Ectodermal cell (in vitro differentiated cells): Measurements from ENCODE around the gene CCDC183.
"Not testable (repeated sequence)": the region's sequence is repeated elsewhere in the genome, so short reads cannot be mapped to it uniquely, and the experiment has no call there.

Experiments
- H3K27ac ChIP-seq: 2 replicates; pipeline ENCODE4 v1.7.0; 2013; ENCODE audit warnings: mild to moderate bottlenecking, low read depth, low read length; ENCODE audit not compliant: insufficient read depth, poor library complexity, severe bottlenecking
- H3K27me3 ChIP-seq: 2 replicates; pipeline ENCODE4 v1.7.0; 2013; ENCODE audit warnings: mild to moderate bottlenecking, low read length; ENCODE audit not compliant: insufficient read depth, control insufficient read depth, poor library complexity, severe bottlenecking
- H3K36me3 ChIP-seq: one replicate; pipeline ENCODE4 v1.7.0; 2013; ENCODE audit warnings: low read length; ENCODE audit not compliant: control insufficient read depth, insufficient read depth
- H3K4me1 ChIP-seq: one replicate; pipeline ENCODE4 v1.7.0; 2013; ENCODE audit warnings: low read length; ENCODE audit not compliant: control insufficient read depth, insufficient read depth
- H3K4me3 ChIP-seq: 2 replicates; pipeline ENCODE4 v1.7.0; 2013; ENCODE audit warnings: low read depth, low read length, control low read depth; ENCODE audit not compliant: insufficient read depth
- H3K9me3 ChIP-seq: 2 replicates; pipeline ENCODE4 v1.7.0; 2013; ENCODE audit warnings: mild to moderate bottlenecking, low read length, moderate library complexity; ENCODE audit not compliant: control insufficient read depth
- WGBS, 2 experiments: methylation state at CpG; one replicate each; pipeline ENCODE4 v1.1.7; 2013; ENCODE audit warnings: missing lambda C conversion rate in 2 of 2; 5-methylcytosine and 5-hydroxymethylcytosine counted together

The CCDC183 gene

DNA sequence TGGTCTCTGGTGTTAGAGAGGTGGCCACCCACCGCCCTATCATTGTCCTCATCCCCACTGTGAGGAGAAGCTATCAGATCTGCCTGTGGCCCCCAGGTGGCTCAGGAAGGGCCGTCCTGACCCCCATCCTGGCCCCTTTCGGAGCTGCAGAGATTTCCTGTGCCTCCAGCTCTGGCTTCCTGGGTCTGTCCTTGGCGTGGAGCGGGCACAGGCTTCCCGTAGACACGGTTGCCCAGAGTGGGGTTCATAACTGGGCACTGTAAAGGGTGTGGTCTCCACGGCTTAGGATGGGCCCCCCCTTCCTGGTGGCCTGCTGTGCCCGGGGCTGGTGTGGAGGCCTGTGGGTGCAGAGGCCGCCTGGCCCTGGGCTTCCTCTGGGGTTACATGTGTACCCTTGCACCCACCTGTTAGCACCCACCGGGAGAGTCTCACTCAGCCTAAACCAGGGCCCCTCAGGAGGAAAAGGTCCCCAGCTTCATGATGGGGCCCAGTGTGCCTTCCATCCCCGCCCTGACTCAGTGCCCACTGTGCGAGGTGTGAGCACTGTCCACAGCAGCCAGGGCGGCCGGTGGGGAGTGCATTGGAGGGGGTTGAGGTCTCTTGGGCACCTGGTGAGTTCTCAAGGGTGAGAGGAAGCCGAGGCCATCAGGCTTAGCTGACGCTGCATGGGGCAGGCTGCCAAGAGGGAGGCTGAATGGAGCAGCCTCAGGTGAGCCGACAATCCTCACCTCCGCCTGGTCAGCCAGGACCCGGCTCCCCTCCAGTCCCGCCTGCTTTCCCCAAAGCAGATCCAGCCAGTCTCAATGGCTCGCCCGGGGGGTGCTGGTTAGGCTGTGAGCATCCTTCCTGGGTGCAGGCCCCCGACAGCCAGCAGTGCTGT, 30.8 kb downstream of the CCDC183 start:
- H3K9me3 ChIP-seq: no peaks in the 10 kb centered on the region
- no peaks in the 10 kb centered on the region for H3K27me3 ChIP-seq
- H3K36me3 ChIP-seq: peaks cover 31% of the 10 kb centered on the region
- no peak overlapping the region for H3K4me3 ChIP-seq
- 96% methylated on average over 24 of the region's 24 CpGs for WGBS, 2 experiments
- no peak overlapping the region for H3K27ac ChIP-seq
- H3K4me1 ChIP-seq: no peaks in the 10 kb centered on the region

DNA sequence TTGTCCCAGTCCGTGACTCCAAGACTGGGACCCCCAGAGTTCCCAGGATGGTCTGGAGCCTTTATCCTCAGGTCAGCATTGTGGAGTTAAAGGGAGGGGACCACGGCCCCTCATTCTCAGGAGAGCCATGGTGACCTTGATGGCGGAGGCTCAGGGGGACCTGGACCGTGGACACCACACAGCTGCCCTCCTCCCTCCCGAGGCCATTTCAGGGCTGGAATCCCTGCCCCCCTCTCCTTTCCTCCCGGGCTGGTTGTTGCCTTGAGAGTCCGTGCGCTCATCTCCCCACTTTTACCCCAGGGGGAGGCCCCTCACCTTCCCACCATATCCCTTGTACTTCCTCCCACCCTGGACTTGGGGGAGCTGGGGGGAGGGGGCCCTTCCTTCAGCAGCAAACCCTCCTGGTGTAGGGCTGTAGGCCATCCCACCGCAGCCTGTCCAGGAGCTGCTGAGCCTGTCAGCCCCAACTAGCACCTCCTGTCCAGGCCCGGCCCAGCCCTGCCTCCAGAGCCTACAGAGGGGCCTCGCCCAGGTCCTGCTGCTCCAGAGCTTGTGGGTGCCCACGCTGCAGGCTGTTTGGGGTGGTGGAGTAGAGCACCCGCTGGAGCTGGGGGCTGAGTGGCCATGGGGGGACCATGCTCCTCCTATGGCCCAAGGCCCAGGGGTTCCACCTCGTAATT, 31.8 kb downstream of the CCDC183 start:
- Histone ChIP-seq H3K4me1 (no peaks in the 10 kb centered on the region), H3K36me3 (peaks cover 36% of the 10 kb centered on the region), H3K27ac (no peak overlapping the region), H3K4me3 (no peak overlapping the region), H3K9me3 (no peaks in the 10 kb centered on the region), H3K27me3 (no peaks in the 10 kb centered on the region)
- WGBS, 2 experiments: 95 to 97% methylated on average over 14 of the region's 14 CpGs

DNA sequence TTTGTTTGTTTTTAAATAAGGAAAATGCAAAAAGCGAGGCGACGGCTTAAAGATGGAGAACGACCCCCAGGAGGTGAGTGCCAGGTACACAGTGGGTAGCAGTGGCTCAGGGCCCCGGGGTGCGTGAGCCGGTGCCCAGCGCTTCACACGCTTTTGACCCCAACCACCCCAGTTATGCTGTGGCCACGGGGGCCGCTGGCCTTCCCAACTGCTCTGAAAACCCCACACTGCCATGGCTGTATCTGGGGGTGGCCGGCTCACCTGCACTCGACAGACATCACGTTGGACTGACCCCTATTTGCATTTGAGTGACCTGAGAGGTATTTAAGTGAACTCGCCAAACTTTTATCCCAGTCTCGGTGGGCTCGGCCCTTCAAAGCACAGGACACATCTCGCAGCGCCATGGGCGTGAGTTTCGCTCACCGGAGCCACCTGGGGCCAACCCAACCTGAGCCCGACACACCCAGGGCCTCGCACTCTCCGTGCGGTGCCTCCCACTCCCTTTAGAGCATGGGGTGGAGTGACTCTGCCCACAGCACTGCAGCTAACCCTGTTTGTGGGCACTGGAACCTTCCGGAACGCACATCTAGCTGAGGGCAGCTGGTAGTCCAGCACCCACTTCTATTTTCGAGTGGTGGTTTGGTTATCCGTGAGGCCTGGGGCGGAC, 32.5 kb downstream of the CCDC183 start:
- Histone ChIP-seq H3K9me3 (no peaks in the 10 kb centered on the region), H3K36me3 (peaks cover 36% of the 10 kb centered on the region), H3K4me1 (no peaks in the 10 kb centered on the region), H3K27me3 (no peaks in the 10 kb centered on the region), H3K27ac (no peak overlapping the region), H3K4me3 (no peak overlapping the region)
- 95 to 97% methylated on average over 31 of the region's 31 CpGs for WGBS, 2 experiments

DNA sequence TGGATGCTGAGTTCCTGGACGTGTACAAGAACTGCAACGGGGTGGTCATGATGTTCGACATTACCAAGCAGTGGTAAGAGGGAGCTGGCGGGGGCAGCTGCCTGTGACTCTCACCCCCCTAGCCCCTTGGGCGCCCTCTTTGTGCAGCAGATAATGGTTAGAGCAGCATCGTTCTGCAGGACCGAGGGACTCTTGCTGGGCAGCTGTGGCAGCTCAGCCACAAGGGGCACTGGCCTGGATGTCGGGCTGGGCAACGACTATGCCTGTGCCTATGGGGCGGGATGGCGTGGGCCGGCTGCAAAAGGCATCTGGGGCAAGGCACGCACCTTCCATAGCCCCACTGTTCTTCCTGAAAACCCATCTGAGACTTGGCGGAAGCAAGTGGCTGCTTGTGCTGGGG, 33.3 kb downstream of the CCDC183 start:
- no peak overlapping the region for H3K4me3 ChIP-seq
- H3K4me1 ChIP-seq: no peaks in the 10 kb centered on the region
- WGBS, 2 experiments: 94 to 96% methylated on average over 14 of the region's 14 CpGs
- peaks cover 30% of the 10 kb centered on the region for H3K36me3 ChIP-seq
- H3K27ac ChIP-seq: no peak overlapping the region
- H3K9me3 ChIP-seq: no peaks in the 10 kb centered on the region
- H3K27me3 ChIP-seq: no peaks in the 10 kb centered on the region

DNA sequence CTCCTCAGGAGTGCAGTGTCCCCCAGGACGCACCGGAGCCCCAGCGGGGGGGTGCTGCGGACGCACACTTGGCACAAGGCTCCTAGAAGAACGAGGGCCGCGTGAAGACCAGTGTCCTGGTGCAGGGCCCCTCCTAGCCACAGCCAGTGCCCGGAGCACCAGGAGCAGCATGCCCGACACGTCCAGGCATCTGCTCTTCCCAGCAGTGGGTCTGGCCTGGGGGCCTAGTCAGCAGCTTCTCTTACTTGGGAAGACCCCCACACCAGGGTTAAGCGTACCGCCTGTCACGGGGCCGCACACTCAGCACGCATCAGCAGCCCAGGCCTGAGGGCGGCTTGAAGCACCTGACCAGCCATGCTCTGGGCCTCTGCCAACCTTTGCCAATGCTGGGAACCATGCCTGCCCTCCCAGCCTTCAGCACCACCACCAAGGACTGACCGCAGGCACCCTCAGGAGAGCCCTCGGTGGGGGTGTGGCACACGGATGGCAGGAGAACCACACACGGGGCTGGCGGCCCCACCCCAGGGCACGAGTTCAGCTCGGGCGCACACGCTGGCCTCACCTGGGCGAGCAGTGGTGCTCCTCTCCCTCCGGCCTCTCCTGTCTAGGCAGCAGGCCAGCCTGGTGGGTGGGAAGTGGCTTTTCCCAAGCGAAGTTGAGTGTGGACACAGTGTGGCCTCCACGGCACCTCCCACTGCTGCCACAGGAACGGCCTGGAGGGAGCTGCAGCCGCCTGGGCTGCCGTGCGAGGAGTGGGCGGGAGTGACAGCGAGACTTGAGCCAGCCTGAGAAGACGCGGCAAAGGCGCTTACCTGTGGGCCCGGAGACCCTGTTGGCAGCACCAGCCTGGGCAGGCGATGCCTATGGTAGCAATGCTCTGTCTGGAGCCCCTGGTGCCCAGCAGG, 34.1 kb downstream of the CCDC183 start:
- H3K27ac ChIP-seq: no peak overlapping the region
- H3K4me3 ChIP-seq: no peak overlapping the region
- H3K27me3 ChIP-seq: no peaks in the 10 kb centered on the region
- H3K9me3 ChIP-seq: no peaks in the 10 kb centered on the region
- H3K36me3 ChIP-seq: peaks cover 30% of the 10 kb centered on the region
- no peaks in the 10 kb centered on the region for H3K4me1 ChIP-seq
- 94 to 95% methylated on average over 41 of the region's 41 CpGs for WGBS, 2 experiments

DNA sequence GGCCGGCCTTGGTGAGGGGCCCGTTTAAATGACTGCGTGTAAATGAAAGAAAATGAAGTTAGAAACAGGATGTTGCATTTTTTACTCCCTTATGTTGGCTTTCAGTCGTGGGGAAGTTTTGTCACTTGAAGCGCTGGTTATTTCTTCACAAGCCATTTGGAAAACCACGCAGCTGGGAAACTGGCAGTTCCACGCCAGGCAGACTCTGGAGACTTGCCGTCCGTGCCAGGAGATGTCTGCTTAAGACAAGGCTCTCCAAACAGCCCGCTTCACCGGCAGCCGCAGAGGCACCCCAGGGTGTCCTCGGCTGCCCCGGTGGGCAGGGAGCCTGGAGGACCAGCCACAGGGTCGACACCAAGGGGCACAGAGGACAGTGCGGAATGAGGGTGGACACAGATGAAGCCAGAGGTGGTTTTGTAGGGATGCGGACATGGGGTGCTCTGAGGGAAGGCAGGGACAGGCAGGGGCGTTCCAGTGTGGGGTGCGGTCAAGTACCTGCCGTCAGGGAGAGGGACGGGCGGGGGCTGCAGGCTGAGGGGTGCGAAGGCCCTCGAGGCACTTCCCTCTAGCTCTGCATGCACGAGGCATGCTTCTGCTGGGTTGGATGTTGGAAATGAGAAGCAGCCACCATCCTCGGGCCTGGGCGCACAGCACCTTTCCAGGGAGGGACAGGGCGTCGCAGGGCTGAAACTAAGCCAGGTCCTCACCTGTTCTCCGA, 35.0 kb downstream of the CCDC183 start:
- Histone ChIP-seq H3K27me3 (no peaks in the 10 kb centered on the region), H3K9me3 (no peaks in the 10 kb centered on the region), H3K4me3 (no peak overlapping the region), H3K36me3 (peaks cover 32% of the 10 kb centered on the region), H3K27ac (no peak overlapping the region), H3K4me1 (no peaks in the 10 kb centered on the region)
- 96 to 97% methylated on average over 30 of the region's 30 CpGs for WGBS, 2 experiments

DNA sequence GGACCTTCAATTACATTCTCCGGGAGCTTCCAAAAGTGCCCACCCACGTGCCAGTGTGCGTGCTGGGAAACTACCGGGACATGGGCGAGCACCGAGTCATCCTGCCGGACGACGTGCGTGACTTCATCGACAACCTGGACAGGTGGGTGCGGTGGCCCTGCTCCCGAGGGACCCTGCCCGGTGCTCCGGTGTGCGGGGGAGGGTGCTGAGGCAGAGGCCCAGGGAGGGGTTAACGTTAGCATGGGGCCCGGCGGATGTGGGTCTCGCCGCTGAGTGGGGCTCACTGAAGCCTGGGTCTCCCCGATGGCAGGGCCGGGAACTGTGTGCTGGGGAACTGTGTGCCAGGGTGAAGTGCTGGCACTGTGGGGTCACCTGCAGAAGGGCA, 35.6 kb downstream of the CCDC183 start:
- Histone ChIP-seq H3K4me1 (no peaks in the 10 kb centered on the region), H3K4me3 (no peak overlapping the region), H3K36me3 (peaks cover 32% of the 10 kb centered on the region), H3K9me3 (no peaks in the 10 kb centered on the region), H3K27ac (no peak overlapping the region), H3K27me3 (no peaks in the 10 kb centered on the region)
- 96% methylated on average over 23 of the region's 23 CpGs for WGBS, 2 experiments

DNA sequence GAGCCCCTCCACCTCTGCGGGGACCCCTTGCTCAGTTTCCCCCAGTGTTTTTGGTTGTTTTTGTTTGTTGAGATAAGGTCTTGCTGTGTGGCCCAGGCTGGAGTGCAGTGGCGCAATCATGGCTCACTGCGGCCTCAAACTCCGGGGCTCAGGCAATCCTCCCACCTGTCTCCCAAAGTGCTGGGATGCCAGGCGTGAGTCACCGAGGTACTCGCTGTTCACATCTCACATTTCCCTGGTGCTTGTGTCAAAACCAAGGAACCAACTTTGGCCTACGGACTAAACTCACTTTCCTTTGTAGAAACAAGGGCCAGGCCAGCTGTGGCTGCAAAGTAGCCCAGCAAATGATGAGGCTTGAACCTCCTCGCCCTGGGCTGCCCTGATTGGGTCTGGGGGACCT, 36.4 kb downstream of the CCDC183 start:
- peaks cover 32% of the 10 kb centered on the region for H3K36me3 ChIP-seq

DNA sequence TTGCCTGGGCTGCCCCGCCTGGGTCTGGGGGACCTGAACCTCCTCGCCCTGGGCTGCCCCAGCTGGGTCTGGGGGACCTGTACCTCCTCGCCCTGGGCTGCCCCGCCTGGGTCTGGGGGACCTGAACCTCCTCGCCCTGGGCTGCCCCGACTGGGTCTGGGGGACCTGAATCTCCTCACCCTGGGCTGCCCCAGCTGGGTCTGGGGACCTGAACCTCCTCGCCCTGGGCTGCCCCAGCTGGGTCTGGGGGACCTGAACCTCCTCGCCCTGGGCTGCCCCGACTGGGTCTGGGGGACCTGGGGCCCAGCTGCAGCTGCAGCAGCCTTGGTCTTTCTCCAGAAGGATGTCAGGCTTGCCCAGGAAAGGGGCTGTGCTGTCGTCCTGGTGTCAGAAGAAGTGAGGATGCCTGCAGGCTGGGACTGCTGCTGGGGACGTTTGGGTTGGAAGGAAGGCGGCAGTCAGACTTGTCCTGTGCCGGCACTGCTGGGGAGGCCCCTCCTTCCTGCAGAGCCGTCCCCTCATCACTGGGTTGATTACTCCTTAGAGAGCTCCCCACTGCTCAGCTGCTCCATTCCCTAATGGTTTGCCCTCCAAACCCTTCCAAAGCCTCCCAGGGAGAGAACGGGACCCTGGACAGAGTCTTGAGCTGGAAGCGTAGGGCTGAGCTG, 37.4 kb downstream of the CCDC183 start:
- WGBS, 2 experiments: 90 to 93% methylated on average over 16 of the region's 16 CpGs
- not testable (repeated sequence) for H3K27me3 ChIP-seq, H3K4me1 ChIP-seq, H3K9me3 ChIP-seq, H3K27ac ChIP-seq, H3K4me3 ChIP-seq
- H3K36me3 ChIP-seq: peaks cover 34% of the 10 kb centered on the region

More for the DNA sequence above, 36.4 kb downstream of the CCDC183 start:
- Histone ChIP-seq H3K4me1 (no peaks in the 10 kb centered on the region), H3K9me3 (no peaks in the 10 kb centered on the region), H3K27me3 (no peaks in the 10 kb centered on the region), H3K27ac (no peak overlapping the region), H3K4me3 (no peak overlapping the region)
- WGBS, 2 experiments: 95 to 96% methylated on average over 9 of the region's 9 CpGs
